Activated B cell treated with CpG ODN at 0.5 μM for 24 hours (primary cell): ENCODE data around the gene UBE2E2. TPM values are rescaled to one million over a fixed set of nuclear protein-coding genes. Genes with fewer than 3 reads are reported as not detected.
A peak's percentile ranks its signal among the peaks of the same experiment; 100 is the strongest.

Source experiments
- ATAC-seq: fragments of 200-7000 bp; cut with Tn5 transposase; one replicate; pipeline ENCODE4 v1.10.0; 2021; ENCODE audit warnings: low read depth, mild to moderate bottlenecking, moderate library complexity
- CTCF ChIA-PET: fragments of 350-600 bp; sonication (Branson Sonifier 250); formaldehyde crosslinking; loops from one replicate; lab custom pipeline; 2021; ENCODE audit warnings: antibody characterized with exemption; lab: Charles Lee
- POLR2A ChIA-PET: fragments of 350-600 bp; sonication (Branson Sonifier 250); formaldehyde crosslinking; loops from one replicate; lab custom pipeline; 2021; ENCODE audit warnings: antibody characterized with exemption; lab: Charles Lee
- DNase-seq: peaks from one replicate; pipeline ENCODE4 v3.0.0; 2022
- H3K27ac Mint-ChIP-seq: one replicate; pipeline ENCODE4 v1.8.0; 2020; ENCODE audit warnings: mixed read lengths
- H3K27me3 Mint-ChIP-seq: one replicate; pipeline ENCODE4 v1.8.0; 2021; ENCODE audit warnings: mixed read lengths
- H3K36me3 Mint-ChIP-seq: one replicate; pipeline ENCODE4 v1.8.0; 2021; ENCODE audit warnings: low read depth, mixed read lengths
- H3K4me1 Mint-ChIP-seq: one replicate; pipeline ENCODE4 v1.8.0; 2021; ENCODE audit warnings: mixed read lengths
- H3K4me3 Mint-ChIP-seq: one replicate; pipeline ENCODE4 v1.8.0; 2020; ENCODE audit warnings: mild to moderate bottlenecking, mixed read lengths
- H3K9me3 Mint-ChIP-seq: one replicate; pipeline ENCODE4 v1.8.0; 2020; ENCODE audit warnings: mixed read lengths
- intact Hi-C: fragments of 100-400 bp; cut with micrococcal nuclease; formaldehyde crosslinking; loops from one replicate; pipeline ENCODE4 v1.15.1; 2024
- total RNA-seq: library from RNA; stranded (reverse); gene quantifications from 2 replicates; pipeline ENCODE4 v1.2.3, GENCODE V29; 2022
- TF ChIP-seq, protein P1 (sequence below): fragments of 200-600 bp; IDR thresholded peaks from one replicate; pipeline ENCODE4 v1.8.0; 2022; ENCODE audit warnings: antibody characterized with exemption, mild to moderate bottlenecking

Gene UBE2E2
- total RNA-seq, 1 donor from 2014 or later = 48.5 TPM

DNA sequence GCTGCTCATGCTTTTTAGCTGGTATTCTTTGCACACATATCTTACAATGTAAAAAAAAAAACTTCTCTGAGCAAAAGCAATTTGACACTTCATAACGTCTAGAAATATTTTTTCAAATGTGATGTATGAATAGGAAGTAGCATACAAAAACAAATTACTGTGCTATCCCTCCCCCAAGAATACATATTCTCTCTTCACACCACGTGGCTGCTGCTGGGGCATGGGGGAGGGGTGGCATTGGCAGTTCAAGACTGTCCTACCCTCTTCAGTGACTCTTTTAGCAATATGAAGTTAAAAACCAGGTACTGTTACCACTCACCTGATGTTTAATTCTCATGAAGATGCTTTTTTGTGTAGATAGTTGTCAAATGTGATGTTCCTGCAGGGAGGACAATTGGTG lies 85.6 kb downstream of the UBE2E2 start:
- Mint-ChIP-seq H3K36me3 (peaks cover 11% of the 10 kb centered on the region), H3K9me3 (peaks cover 13% of the 10 kb centered on the region), H3K4me3 (no peak overlapping the region), H3K27ac (no peak overlapping the region), H3K4me1 (peaks cover 41% of the 10 kb centered on the region), H3K27me3 (no peaks in the 10 kb centered on the region)
- ATAC-seq (no peak), DNase-seq (no peak)
- TF ChIP-seq, protein P1, sequence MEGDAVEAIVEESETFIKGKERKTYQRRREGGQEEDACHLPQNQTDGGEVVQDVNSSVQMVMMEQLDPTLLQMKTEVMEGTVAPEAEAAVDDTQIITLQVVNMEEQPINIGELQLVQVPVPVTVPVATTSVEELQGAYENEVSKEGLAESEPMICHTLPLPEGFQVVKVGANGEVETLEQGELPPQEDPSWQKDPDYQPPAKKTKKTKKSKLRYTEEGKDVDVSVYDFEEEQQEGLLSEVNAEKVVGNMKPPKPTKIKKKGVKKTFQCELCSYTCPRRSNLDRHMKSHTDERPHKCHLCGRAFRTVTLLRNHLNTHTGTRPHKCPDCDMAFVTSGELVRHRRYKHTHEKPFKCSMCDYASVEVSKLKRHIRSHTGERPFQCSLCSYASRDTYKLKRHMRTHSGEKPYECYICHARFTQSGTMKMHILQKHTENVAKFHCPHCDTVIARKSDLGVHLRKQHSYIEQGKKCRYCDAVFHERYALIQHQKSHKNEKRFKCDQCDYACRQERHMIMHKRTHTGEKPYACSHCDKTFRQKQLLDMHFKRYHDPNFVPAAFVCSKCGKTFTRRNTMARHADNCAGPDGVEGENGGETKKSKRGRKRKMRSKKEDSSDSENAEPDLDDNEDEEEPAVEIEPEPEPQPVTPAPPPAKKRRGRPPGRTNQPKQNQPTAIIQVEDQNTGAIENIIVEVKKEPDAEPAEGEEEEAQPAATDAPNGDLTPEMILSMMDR = no peak
- POLR2A ChIA-PET = no interaction called here
- CTCF ChIA-PET = no interaction called here
- intact Hi-C loops = no loop called here

- no peak overlapping the region for H3K4me3 Mint-ChIP-seq
- H3K4me1 Mint-ChIP-seq = peaks cover 44% of the 10 kb centered on the region
- ChIA-PET POLR2A (no interaction called here), CTCF (no interaction called here)
- ATAC-seq = no peak
- peaks cover 6% of the 10 kb centered on the region for H3K9me3 Mint-ChIP-seq
- no peak for DNase-seq
- TF ChIP-seq, protein P1 = no peak
- no peaks in the 10 kb centered on the region for H3K27me3 Mint-ChIP-seq
- intact Hi-C loops = no loop called here
- H3K27ac Mint-ChIP-seq = no peak overlapping the region
- H3K36me3 Mint-ChIP-seq = peaks cover 5% of the 10 kb centered on the region
Observed at GRCh38 chr3:23292432-23292831, 89.3 kb downstream of the UBE2E2 start.

DNA sequence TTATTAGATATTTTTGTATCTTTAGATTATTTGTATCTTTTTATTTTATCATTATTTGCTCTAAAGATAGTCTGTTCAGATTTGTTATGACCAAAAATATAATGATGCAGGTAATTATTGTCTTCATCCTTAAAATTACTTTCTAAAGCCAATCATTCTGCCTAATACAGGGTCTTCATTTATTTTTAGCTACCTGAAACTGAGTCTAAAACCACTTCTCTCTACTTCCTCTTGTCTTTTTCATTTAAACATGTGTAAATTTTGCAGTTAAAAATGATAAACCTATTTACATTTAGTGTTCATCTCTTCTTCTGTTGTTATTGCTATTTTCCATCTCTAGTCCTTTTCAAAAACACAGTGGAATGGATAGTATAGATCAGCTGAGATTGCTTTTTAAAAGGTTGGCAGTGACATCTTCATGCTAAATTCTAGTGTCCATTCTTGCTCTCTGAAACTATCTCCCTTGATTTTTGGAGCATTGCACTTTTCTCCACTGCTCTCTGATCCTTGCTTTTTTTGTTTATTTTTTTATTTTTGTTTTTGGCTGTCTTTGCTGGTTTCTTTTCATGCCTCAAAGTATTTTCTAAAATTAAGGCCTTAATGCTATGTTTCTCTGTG lies 91.8 kb downstream of the UBE2E2 start:
- H3K4me3 Mint-ChIP-seq = peak overlapping the region; percentile 66
- POLR2A ChIA-PET = no interaction called here
- H3K27me3 Mint-ChIP-seq = no peaks in the 10 kb centered on the region
- H3K9me3 Mint-ChIP-seq = peaks cover 4% of the 10 kb centered on the region
- H3K27ac Mint-ChIP-seq = no peak overlapping the region
- CTCF ChIA-PET = no interaction called here
- TF ChIP-seq, protein P1 = no peak
- peaks cover 3% of the 10 kb centered on the region for H3K36me3 Mint-ChIP-seq
- intact Hi-C loops = no loop called here
- DNase-seq (no peak), ATAC-seq (no peak)
- H3K4me1 Mint-ChIP-seq = peaks cover 28% of the 10 kb centered on the region

- H3K9me3 Mint-ChIP-seq = peaks cover 4% of the 10 kb centered on the region
- TF ChIP-seq, protein P1 = no peak
- no peaks in the 10 kb centered on the region for H3K27me3 Mint-ChIP-seq
- no peak overlapping the region for H3K4me3 Mint-ChIP-seq
- H3K36me3 Mint-ChIP-seq = peaks cover 3% of the 10 kb centered on the region
- H3K27ac Mint-ChIP-seq = no peak overlapping the region
- intact Hi-C loops = no loop called here
- ChIA-PET POLR2A (no interaction called here), CTCF (no interaction called here)
- H3K4me1 Mint-ChIP-seq = peaks cover 37% of the 10 kb centered on the region
- DNase-seq = no peak
- no peak for ATAC-seq
Observed at GRCh38 chr3:23301819-23302218, 98.7 kb downstream of the UBE2E2 start.

- H3K36me3 Mint-ChIP-seq = peaks cover 3% of the 10 kb centered on the region
- intact Hi-C loops = no loop called here
- CTCF ChIA-PET = no interaction called here
- DNase-seq (no peak), ATAC-seq (no peak)
- POLR2A ChIA-PET = no interaction called here
- no peaks in the 10 kb centered on the region for H3K27me3 Mint-ChIP-seq
- H3K4me1 Mint-ChIP-seq = peaks cover 39% of the 10 kb centered on the region
- no peak overlapping the region for H3K4me3 Mint-ChIP-seq
- H3K27ac Mint-ChIP-seq = no peak overlapping the region
- H3K9me3 Mint-ChIP-seq = peaks cover 4% of the 10 kb centered on the region
- TF ChIP-seq, protein P1 = no peak
Observed at GRCh38 chr3:23302271-23302670, 99.1 kb downstream of the UBE2E2 start.
